Measurements from ENCODE around the gene EDN2. TPM values are rescaled to one million over a fixed set of nuclear protein-coding genes. Genes with fewer than 3 reads are reported as not detected.

The EDN2 gene
- total and polyA plus RNA-seq, 4 donors = 0.17 to 0.66 TPM; not detected in 2

DNA sequence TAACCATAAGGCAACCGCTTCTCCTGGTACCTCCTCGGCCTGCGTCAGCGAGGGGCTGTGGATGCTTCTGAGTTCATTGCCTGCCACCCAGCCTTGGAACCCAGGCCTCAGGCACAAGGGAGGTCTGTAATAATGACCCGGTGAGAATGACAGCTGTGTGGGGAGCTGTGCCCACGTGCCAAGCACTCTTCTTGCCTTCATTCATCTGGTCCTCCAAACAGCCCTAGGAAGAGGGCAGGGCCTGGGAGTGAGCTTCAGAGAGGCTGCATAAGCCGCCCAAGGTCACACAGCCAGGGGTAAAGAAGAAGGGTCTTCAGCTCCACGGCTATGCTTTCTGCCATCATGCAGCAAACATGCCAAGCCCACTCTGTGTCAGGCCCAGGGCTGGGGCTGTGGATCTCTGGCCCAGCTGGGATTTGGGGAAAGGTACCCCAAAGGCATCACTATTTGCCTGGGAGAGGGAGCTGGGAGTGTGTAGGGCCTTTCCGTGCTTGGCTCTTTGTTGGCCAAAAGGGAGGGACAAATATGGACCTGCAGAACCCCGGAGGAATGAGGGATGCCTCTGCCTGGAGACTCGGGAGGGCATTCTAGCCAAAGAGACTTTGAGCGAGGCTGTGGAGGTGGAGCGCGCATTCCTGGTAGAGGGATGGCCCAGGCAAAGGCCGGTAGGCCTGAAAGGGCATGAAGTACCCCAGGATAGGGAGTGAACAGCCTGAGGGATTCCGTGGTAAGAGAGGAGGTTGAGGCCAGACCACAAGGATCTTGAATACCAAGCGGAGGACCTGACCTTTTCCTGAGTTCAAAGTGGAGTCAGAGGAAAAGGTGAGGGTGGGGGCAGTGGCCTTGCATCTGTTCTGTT lies 10.1 kb upstream of the EDN2 start:
- WGBS (ENCODE audit: insufficient coverage) = 81% methylated on average over 16 of the region's 17 CpGs
- no peaks in the 10 kb centered on the region for H3K9me3 ChIP-seq (ENCODE audit: control insufficient read depth, insufficient read depth, low read length)
- H3K36me3 ChIP-seq (ENCODE audit: control insufficient read depth, insufficient read depth, low read length) = no peaks in the 10 kb centered on the region
- peaks cover 21% of the 10 kb centered on the region for H3K4me1 ChIP-seq (ENCODE audit: control insufficient read depth, insufficient read depth, low read length)
- no peak overlapping the region for H3K27ac ChIP-seq (ENCODE audit: low read depth, low read length)
- DNase-seq (ENCODE audit: low read depth in 4 of 6, low spot score in 6 of 6) = no peak
- H3K4me3 ChIP-seq (ENCODE audit: low read depth, low read length) = no peak overlapping the region
- peaks cover 9% of the 10 kb centered on the region for H3K27me3 ChIP-seq (ENCODE audit: control insufficient read depth, insufficient read depth, low read length)

DNA sequence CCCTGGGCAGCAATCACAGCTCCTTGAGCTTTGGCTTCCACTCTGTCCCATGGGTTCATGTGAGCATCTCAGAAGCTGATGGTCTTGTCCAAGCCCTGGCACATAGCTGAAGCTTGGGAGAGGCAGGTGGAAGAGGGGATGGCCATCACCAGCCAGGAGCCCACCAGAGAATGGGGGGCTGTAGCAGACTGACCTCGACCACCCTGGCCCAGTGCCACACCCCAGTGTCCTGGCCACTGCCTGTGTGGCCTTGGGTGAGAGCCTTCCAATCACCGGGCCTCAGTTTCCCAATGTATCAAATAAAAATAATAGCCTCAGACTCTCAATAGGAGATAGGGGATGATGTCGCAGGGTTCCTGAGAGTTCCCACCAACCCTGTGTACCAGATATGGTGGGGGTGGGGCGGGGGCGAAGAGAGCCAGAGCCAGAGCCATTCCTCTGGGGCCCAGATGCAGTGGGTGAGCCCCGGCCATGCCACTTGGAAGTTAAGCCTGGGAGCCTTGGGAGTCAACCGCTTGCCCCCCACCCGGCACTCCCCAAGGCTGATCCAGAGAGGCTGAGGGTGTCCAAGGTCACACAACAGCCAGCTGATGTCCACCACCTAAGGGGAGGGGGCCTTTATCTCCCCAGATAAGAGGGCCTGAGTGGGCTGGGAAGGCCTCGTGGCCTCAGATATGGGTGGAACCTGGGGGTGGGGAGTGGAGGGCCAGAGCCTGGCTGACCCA lies 9.3 kb upstream of the EDN2 start:
- Histone ChIP-seq H3K9me3 (ENCODE audit: control insufficient read depth, insufficient read depth, low read length) (no peaks in the 10 kb centered on the region), H3K27ac (ENCODE audit: low read depth, low read length) (no peak overlapping the region), H3K4me1 (ENCODE audit: control insufficient read depth, insufficient read depth, low read length) (peaks cover 20% of the 10 kb centered on the region), H3K4me3 (ENCODE audit: low read depth, low read length) (no peak overlapping the region), H3K27me3 (ENCODE audit: control insufficient read depth, insufficient read depth, low read length) (peaks cover 9% of the 10 kb centered on the region), H3K36me3 (ENCODE audit: control insufficient read depth, insufficient read depth, low read length) (no peaks in the 10 kb centered on the region)
- no peak for DNase-seq (ENCODE audit: low read depth in 4 of 6, low spot score in 6 of 6)
- WGBS (ENCODE audit: insufficient coverage) = 96% methylated on average over 6 of the region's 9 CpGs

DNA sequence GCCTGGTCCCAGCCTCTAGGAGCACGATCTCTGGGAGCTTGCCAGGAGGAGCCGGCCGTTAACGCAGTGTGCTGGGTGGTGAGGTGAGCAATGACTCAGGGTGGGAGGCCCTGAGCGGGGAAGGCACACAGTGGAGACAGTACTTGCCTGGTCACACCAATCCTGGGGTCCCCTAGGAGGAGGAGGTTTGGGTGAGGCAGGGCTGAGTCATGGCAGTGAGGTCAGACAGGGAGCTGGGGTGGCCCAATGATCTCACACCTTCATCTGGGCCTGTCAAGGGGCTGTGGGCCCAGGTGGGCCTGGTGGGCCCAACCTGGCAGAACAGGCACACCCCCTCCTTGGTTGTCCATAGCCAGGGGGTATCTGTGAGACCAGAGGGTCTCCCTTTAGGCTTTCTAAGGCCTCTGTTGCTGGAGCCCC lies 8.6 kb upstream of the EDN2 start:
- Histone ChIP-seq H3K27me3 (ENCODE audit: control insufficient read depth, insufficient read depth, low read length) (peaks cover 9% of the 10 kb centered on the region), H3K36me3 (ENCODE audit: control insufficient read depth, insufficient read depth, low read length) (no peaks in the 10 kb centered on the region), H3K4me3 (ENCODE audit: low read depth, low read length) (no peak overlapping the region), H3K27ac (ENCODE audit: low read depth, low read length) (no peak overlapping the region), H3K4me1 (ENCODE audit: control insufficient read depth, insufficient read depth, low read length) (peaks cover 24% of the 10 kb centered on the region), H3K9me3 (ENCODE audit: control insufficient read depth, insufficient read depth, low read length) (no peaks in the 10 kb centered on the region)
- 100% methylated on average over 1 of the region's 5 CpGs for WGBS (ENCODE audit: insufficient coverage)
- DNase-seq (ENCODE audit: low read depth in 4 of 6, low spot score in 6 of 6) = no peak

DNA sequence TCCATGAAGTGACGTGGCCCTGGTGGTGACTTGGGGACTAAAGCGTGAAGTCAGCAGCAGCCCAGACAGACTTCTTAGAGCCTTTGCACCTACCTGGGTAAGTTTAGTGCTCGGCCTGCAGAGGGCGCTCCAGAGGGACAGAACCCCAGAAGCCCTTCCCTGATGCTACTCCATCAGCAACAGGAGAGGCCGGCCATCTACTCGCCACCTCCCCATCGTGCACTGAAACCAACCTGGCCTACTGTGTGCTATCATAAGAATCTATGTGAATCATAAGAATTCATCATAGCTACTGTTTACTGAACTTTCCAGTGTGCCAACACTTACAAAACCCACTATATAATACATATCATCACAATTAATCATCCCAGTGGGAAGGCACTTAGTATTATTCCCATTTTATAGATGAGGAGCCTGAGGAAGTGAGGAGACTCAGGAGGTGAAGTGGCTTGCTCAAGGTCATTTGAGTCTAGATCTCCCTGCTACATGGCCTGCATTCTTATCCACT lies 7.9 kb upstream of the EDN2 start:
- Histone ChIP-seq H3K27me3 (ENCODE audit: control insufficient read depth, insufficient read depth, low read length) (peaks cover 9% of the 10 kb centered on the region), H3K4me1 (ENCODE audit: control insufficient read depth, insufficient read depth, low read length) (peaks cover 31% of the 10 kb centered on the region), H3K36me3 (ENCODE audit: control insufficient read depth, insufficient read depth, low read length) (no peaks in the 10 kb centered on the region), H3K4me3 (ENCODE audit: low read depth, low read length) (no peak overlapping the region), H3K9me3 (ENCODE audit: control insufficient read depth, insufficient read depth, low read length) (no peaks in the 10 kb centered on the region), H3K27ac (ENCODE audit: low read depth, low read length) (no peak overlapping the region)
- 67% methylated on average over 7 of the region's 7 CpGs for WGBS (ENCODE audit: insufficient coverage)
- no peak for DNase-seq (ENCODE audit: low read depth in 4 of 6, low spot score in 6 of 6)

DNA sequence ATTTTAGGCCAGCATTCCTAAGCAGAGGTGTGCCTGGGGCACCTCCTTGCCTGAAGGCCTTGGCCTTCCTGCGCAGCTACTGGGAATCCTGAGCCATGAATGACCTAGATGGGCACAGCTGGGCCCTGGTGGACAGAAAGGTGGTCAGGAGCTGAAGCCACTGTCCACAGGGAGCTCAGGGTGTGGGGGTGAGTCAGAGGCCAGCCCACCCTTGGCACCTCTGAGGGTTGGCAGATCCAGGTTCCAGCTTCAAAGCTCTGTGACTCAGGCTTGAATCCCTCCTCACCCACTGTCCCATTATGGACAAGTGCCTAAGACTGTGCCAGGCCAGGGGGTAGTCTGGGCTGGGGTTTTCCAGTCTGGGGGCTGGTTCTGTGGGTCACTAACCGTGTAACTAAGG lies 6.4 kb upstream of the EDN2 start:
- 60% methylated on average over 1 of the region's 2 CpGs for WGBS (ENCODE audit: insufficient coverage)
- H3K9me3 ChIP-seq (ENCODE audit: control insufficient read depth, insufficient read depth, low read length) = no peaks in the 10 kb centered on the region
- H3K27me3 ChIP-seq (ENCODE audit: control insufficient read depth, insufficient read depth, low read length) = peaks cover 12% of the 10 kb centered on the region
- no peaks in the 10 kb centered on the region for H3K36me3 ChIP-seq (ENCODE audit: control insufficient read depth, insufficient read depth, low read length)
- DNase-seq (ENCODE audit: low read depth in 4 of 6, low spot score in 6 of 6) = no peak
- no peak overlapping the region for H3K4me3 ChIP-seq (ENCODE audit: low read depth, low read length)
- H3K4me1 ChIP-seq (ENCODE audit: control insufficient read depth, insufficient read depth, low read length) = peaks cover 31% of the 10 kb centered on the region
- H3K27ac ChIP-seq (ENCODE audit: low read depth, low read length) = no peak overlapping the region

DNA sequence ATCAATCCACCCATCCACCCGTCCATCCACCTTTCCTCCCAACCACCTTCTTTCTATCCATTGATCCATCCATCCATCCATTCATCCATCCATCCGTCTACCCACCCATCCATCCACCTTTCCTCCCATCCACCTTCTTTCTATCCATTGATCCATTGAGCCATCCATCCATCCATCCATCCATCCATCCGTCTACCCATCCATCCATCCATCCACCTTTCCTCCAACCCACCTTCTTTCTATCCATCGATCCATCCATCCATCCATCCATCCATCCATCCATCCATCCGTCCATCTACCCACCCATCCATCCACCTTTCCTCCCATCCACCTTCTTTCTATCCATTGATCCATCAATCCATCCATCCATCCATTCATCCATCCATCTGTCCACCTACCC lies 5.1 kb upstream of the EDN2 start:
- no peak for DNase-seq (ENCODE audit: low read depth in 4 of 6, low spot score in 6 of 6)

DNA sequence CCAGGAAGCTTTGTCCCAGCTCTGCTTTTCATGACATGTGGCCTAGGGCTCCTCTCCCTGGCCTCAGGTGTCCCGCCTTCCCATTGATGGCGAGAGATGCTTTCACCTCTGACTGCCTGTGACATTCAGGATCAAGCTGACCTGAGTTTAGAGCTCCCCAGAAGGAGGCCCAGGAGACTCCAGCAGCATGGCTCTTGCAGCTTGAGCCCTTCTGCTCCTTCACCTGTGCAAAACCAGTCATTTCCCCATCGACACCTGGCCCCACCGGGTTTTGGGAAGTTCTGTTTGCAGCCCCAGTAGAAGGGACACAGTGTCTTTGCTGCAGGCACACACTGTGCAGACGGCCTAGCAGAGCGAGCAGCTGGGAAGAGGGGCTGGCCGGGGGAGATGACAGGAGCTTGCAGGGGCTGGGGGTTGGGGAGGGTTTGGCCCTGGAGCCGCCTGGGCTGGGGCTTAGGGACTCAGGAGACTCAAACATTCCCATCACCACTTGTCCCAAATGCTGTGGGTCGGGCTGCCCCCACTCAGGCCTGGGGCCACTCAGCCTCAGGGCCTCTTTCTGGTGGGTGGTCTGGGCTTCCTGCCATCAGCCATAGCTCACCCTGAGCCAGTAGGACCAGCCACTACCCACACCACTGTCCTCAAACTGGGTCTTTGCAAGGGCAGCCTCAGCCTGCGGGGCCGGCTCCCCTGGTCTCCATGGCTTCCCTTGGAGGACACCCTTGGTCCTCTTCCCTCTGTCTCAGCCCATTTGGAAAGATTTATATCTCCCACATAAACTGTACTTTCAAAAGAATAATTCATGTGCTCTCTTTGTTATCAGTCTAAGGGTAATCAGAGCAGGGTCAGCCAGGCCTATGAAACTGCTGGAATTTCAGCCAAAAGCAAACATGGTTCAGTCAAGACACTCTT lies 3.8 kb upstream of the EDN2 start:
- Histone ChIP-seq H3K27ac (ENCODE audit: low read depth, low read length) (no peak overlapping the region), H3K27me3 (ENCODE audit: control insufficient read depth, insufficient read depth, low read length) (peaks cover 7% of the 10 kb centered on the region), H3K36me3 (ENCODE audit: control insufficient read depth, insufficient read depth, low read length) (no peaks in the 10 kb centered on the region), H3K9me3 (ENCODE audit: control insufficient read depth, insufficient read depth, low read length) (no peaks in the 10 kb centered on the region), H3K4me3 (ENCODE audit: low read depth, low read length) (no peak overlapping the region), H3K4me1 (ENCODE audit: control insufficient read depth, insufficient read depth, low read length) (peaks cover 47% of the 10 kb centered on the region)
- peak in 1 of 6 donors; percentile 34 for DNase-seq (ENCODE audit: low read depth in 4 of 6, low spot score in 6 of 6)
- 69% methylated on average over 9 of the region's 11 CpGs for whole genome bisulfite sequencing (ENCODE audit: insufficient coverage)

More for the DNA sequence above, 5.1 kb upstream of the EDN2 start:
- no peak overlapping the region for H3K27ac ChIP-seq (ENCODE audit: low read depth, low read length)
- no peak overlapping the region for H3K4me3 ChIP-seq (ENCODE audit: low read depth, low read length)
- H3K4me1 ChIP-seq (ENCODE audit: control insufficient read depth, insufficient read depth, low read length) = peaks cover 35% of the 10 kb centered on the region
- no peaks in the 10 kb centered on the region for H3K9me3 ChIP-seq (ENCODE audit: control insufficient read depth, insufficient read depth, low read length)
- 86% methylated on average over 5 of the region's 5 CpGs for WGBS (ENCODE audit: insufficient coverage)
- peaks cover 7% of the 10 kb centered on the region for H3K27me3 ChIP-seq (ENCODE audit: control insufficient read depth, insufficient read depth, low read length)
- no peaks in the 10 kb centered on the region for H3K36me3 ChIP-seq (ENCODE audit: control insufficient read depth, insufficient read depth, low read length)

DNA sequence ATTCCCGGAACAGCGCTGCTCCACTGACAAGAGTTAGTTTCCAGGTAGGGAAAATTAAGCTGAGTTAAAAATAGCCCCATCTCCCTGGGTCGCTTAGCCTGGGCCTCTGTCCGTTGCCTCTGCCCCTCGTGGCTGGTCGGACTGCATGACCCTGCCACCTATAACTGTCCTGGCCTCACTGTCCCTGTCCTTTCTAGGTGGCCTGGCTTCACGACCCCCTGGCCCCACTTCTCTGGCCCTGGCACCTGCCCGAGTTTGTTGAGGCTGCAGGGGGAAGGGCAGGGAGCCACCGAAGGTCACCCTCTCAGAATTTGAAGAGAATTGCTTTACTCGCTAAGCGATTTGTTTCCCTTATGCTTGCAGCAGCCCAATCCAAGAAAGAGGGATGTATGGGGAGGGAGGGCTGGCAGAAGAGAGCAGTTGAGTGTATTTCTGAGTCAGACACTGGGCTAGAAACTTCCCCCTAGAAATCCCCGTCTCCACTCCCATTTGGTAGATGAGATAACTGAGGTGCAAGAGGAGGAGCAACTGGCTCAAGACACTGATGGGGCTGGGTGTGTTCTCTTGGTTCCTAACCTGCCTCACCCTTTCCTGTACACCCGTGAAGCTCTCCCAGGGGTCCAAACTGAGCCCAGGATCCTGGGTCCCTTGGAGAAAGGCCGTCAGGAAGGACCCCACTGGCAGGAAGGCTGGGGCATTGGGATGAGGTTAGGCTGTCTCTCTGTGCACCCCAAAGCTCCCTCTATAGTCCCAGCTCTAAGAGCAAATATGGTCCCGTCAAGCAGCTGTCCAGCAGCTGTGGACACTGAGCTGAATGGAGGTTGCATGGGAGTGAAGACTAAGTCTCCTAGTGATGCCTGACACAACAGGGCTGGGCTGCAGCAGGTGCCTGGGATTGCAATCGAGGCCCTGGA lies 2.9 kb upstream of the EDN2 start:
- Histone ChIP-seq H3K27ac (ENCODE audit: low read depth, low read length) (peak overlapping the region; percentile 57), H3K4me1 (ENCODE audit: control insufficient read depth, insufficient read depth, low read length) (peaks cover 56% of the 10 kb centered on the region), H3K36me3 (ENCODE audit: control insufficient read depth, insufficient read depth, low read length) (no peaks in the 10 kb centered on the region), H3K4me3 (ENCODE audit: low read depth, low read length) (no peak overlapping the region), H3K9me3 (ENCODE audit: control insufficient read depth, insufficient read depth, low read length) (no peaks in the 10 kb centered on the region), H3K27me3 (ENCODE audit: control insufficient read depth, insufficient read depth, low read length) (peaks cover 7% of the 10 kb centered on the region)
- peak in 2 of 6 donors; percentile 15 to 47 for DNase-seq (ENCODE audit: low read depth in 4 of 6, low spot score in 6 of 6)
- 45% methylated on average over 12 of the region's 16 CpGs for WGBS (ENCODE audit: insufficient coverage)

Measured in spinal cord (tissue), 10 donors.